ENCODE data around the gene PDHX. TPM values are rescaled to one million over a fixed set of nuclear protein-coding genes. Genes with fewer than 3 reads are reported as not detected.

The PDHX gene
- total and polyA plus RNA-seq, 10 of the 15 experiments (the other 5 are each of a cell fraction or from before 2014, with no cell fraction given) = 14.5 to 41.9 (median 28.0) TPM

GRCh38 chr11:35029979-35030682 is 113.7 kb downstream of the PDHX start:
- ChIA-PET SMC1A (ENCODE audit: uncharacterized antibody, unreplicated experiment) (interaction anchor here (0.6 to 4.8 kb wide), 25 partner anchors 9 to 439 kb away, joined by 3 to 41 read pairs (median 4); partner anchors contain the start of gene CD44), RAD21 (ENCODE audit: unreplicated experiment) (interaction anchor here (0.7 to 2.5 kb wide), 13 partner anchors 9 to 206 kb away, joined by 3 to 20 read pairs (median 4); no protein-coding TSS in a partner anchor), POLR2A (interaction anchor here (0.9 to 1.7 kb wide), 5 partner anchors 13 to 121 kb away, joined by 3 to 12 read pairs (median 4); no protein-coding TSS in a partner anchor), CTCF (interaction anchor here (0.8 to 3.3 kb wide), 10 partner anchors 9 to 138 kb away, joined by 3 to 14 read pairs (median 4); no protein-coding TSS in a partner anchor)
- no peak overlapping the region for H3K4me3 ChIP-seq
- DNase-seq (ENCODE audit: low read depth, low spot score) = peak; percentile 81
- H3K27ac ChIP-seq (ENCODE audit: control insufficient read depth, insufficient read depth) = no peak overlapping the region
- no peak overlapping the region for H3K9ac ChIP-seq (ENCODE audit: control insufficient read depth, insufficient read depth, low read length)
- no peaks in the 10 kb centered on the region for H3K79me2 ChIP-seq (ENCODE audit: control insufficient read depth, insufficient read depth, low read length)
- 0% methylated on average over 5 of the region's 5 CpGs for WGBS (ENCODE audit: insufficient coverage, insufficient replicate concordance, low lambda C conversion rate, missing lambda C conversion rate)
- peaks cover 18% of the 10 kb centered on the region for H3K4me1 ChIP-seq (ENCODE audit: control insufficient read depth, insufficient read depth, low read length)
- intact Hi-C loops (cut with micrococcal nuclease; ENCODE audit: unreplicated experiment) (no loop called here), in situ Hi-C loops (cut with MboI) (no loop called here)
- H3K4me2 ChIP-seq (ENCODE audit: control insufficient read depth, insufficient read depth) = no peak overlapping the region; the same call in 1 of the 2 replicates
- peaks cover 5% of the 10 kb centered on the region; the same call in 1 of the 3 replicates for H3K9me3 ChIP-seq (replicated peaks; ENCODE audit: control insufficient read depth, insufficient read depth, low read length)
- FAIRE-seq = peak; percentile 75
- no TSS peak for BruUV-seq (replicated peaks)
- H3K27me3 ChIP-seq (replicated peaks in 1 of 2; ENCODE audit: control insufficient read depth in 2 of 2, insufficient read depth in 2 of 2, low read length in 1 of 2) = no peaks in the 10 kb centered on the region
- no peak overlapping the region for H2AFZ ChIP-seq (ENCODE audit: control insufficient read depth, low read depth, low read length)
- peak; percentile 94 for ATAC-seq
- H3K36me3 ChIP-seq (ENCODE audit: control insufficient read depth in 2 of 2, insufficient read depth in 2 of 2, low read length in 1 of 2) = no peaks in the 10 kb centered on the region
- no peaks in the 10 kb centered on the region for H4K20me1 ChIP-seq (ENCODE audit: control insufficient read depth, insufficient read depth)
- TF ChIP-seq FOXM1 (IDR thresholded peaks at IDR 0.05; ENCODE audit: low read depth, low read length) (peak; percentile 82; the same call in 1 of the 2 replicates), RELB (IDR thresholded peaks at IDR 0.05; ENCODE audit: low read depth) (0 out of 2 replicates have a peak, but pooled peaks have one; percentile 35), SKIL (IDR thresholded peaks at IDR 0.05; ENCODE audit: low read depth, poor library complexity, severe bottlenecking) (peak; percentile 77), EP300 (IDR thresholded peaks at IDR 0.05; ENCODE audit: borderline replicate concordance in 1 of 2, control insufficient read depth in 1 of 2, low read depth in 2 of 2, low read length in 2 of 2) (peak in 1 of 2 experiments; percentile 51; a peak in 1 of 4 replicates), CBFB (IDR thresholded peaks at IDR 0.05; ENCODE audit: low read depth) (0 out of 2 replicates have a peak, but pooled peaks have one; percentile 31), MEF2A (IDR thresholded peaks at IDR 0.05; ENCODE audit: insufficient read depth, low read depth, low read length) (peak; percentile 66; the same call in 1 of the 2 replicates), ZBTB11 (CRISPR knock-in tag; IDR thresholded peaks at IDR 0.05) (no peak), CREB1 (IDR thresholded peaks at IDR 0.05; ENCODE audit: low read depth) (peak; percentile 65; the same call in 1 of the 2 replicates), MYB (IDR thresholded peaks at IDR 0.05; ENCODE audit: borderline replicate concordance, low read depth, low read length) (no peak), EED (IDR thresholded peaks at IDR 0.05; ENCODE audit: low read depth) (peak; percentile 90), POU2F2 (IDR thresholded peaks at IDR 0.05; ENCODE audit: borderline replicate concordance, low read depth, low read length) (peak; percentile 96; the same call in 2 of the 3 replicates)

Measured in GM12878 (cell line).